AG09319 (cell line): ENCODE data around the gene XRCC4.
A peak's percentile ranks its signal among the peaks of the same experiment; 100 is the strongest.

ENCODE experiments used
- DNase-seq: peaks from one replicate; pipeline ENCODE4 v3.0.0-alpha.2; 2010; ENCODE audit warnings: low read depth; ENCODE audit errors: extremely low read depth
- CTCF ChIP-seq: IDR thresholded peaks from 2 replicates; pipeline ENCODE4 v1.5.1; 2011; ENCODE audit warnings: low read depth, mild to moderate bottlenecking, inconsistent platforms, low read length, moderate library complexity

XRCC4 gene

GRCh38 chr5:83377131-83377865 lies 300.0 kb downstream of the XRCC4 start:
- DNase-seq: peak; percentile 65
- TF ChIP-seq CTCF: no peak

- no peak for DNase-seq
- TF ChIP-seq CTCF: no peak
These were observed 301.4 kb downstream of the XRCC4 start for GRCh38 chr5:83378624-83379289.

GRCh38 chr5:83385812-83386211 lies 308.5 kb downstream of the XRCC4 start:
- TF ChIP-seq CTCF: no peak
- DNase-seq: no peak

- TF ChIP-seq CTCF: no peak
- no peak for DNase-seq
These were observed 309.7 kb downstream of the XRCC4 start for GRCh38 chr5:83387041-83387440.

- no peak for TF ChIP-seq CTCF
- DNase-seq: no peak
These were observed 311.3 kb downstream of the XRCC4 start for GRCh38 chr5:83388608-83389007.

- TF ChIP-seq CTCF: no peak
- no peak for DNase-seq
These were observed 315.6 kb downstream of the XRCC4 start for GRCh38 chr5:83392766-83393503.

- no peak for DNase-seq
- TF ChIP-seq CTCF: no peak
These were observed 316.1 kb downstream of the XRCC4 start for GRCh38 chr5:83393504-83393866.
